Lower leg skin (tissue), 3 donors: ENCODE data around the gene SLC16A13.

Experiments used
- CTCF ChIP-seq, 3 donors: fragments of 450-650 bp; IDR thresholded peaks; one replicate each; pipeline ENCODE4 v1.5.1; 2016; ENCODE audit warnings: antibody characterized with exemption in 3 of 3, mild to moderate bottlenecking in 3 of 3, moderate library complexity in 2 of 3
- POLR2A ChIP-seq, 2 donors: fragments of 450-650 bp; IDR thresholded peaks; one replicate each; pipeline ENCODE4 v1.6.1; 2016 to 2017; ENCODE audit warnings: antibody characterized with exemption in 2 of 2, mild to moderate bottlenecking in 1 of 2, moderate library complexity in 1 of 2

DNA sequence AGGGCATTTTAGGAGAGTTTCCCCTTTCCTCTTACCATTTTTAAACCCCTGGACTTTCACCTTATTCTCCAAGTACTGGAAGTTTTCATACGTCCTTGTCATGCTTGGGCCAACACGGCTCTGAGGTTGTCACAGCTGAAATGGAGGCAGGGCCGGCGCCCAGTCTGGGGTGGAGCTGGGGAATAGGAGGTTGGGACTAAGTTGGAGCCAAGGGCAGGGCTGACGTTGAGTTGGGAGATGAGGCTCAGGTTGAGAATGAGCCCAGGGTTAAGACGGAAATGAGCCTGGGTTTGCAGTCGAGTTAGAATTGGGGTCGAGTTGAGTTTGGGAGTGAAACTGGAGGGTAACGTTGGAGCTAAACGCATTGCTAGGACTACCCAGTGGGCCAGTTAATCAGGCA, 42.9 kb downstream of the SLC16A13 start:
- TF ChIP-seq CTCF (IDR thresholded peaks at IDR 0.05) (no peak), POLR2A (IDR thresholded peaks at IDR 0.05) (no peak)
